Ectodermal cell (in vitro differentiated cells): Measurements from ENCODE around the gene VEGFB.

ENCODE experiments used
- H3K27ac ChIP-seq: 2 replicates; pipeline ENCODE4 v1.7.0; 2013; ENCODE audit warnings: mild to moderate bottlenecking, low read depth, low read length; ENCODE audit not compliant: insufficient read depth, poor library complexity, severe bottlenecking
- H3K27me3 ChIP-seq: 2 replicates; pipeline ENCODE4 v1.7.0; 2013; ENCODE audit warnings: mild to moderate bottlenecking, low read length; ENCODE audit not compliant: insufficient read depth, control insufficient read depth, poor library complexity, severe bottlenecking
- H3K36me3 ChIP-seq: one replicate; pipeline ENCODE4 v1.7.0; 2013; ENCODE audit warnings: low read length; ENCODE audit not compliant: control insufficient read depth, insufficient read depth
- H3K4me1 ChIP-seq: one replicate; pipeline ENCODE4 v1.7.0; 2013; ENCODE audit warnings: low read length; ENCODE audit not compliant: control insufficient read depth, insufficient read depth
- H3K4me3 ChIP-seq: 2 replicates; pipeline ENCODE4 v1.7.0; 2013; ENCODE audit warnings: low read depth, low read length, control low read depth; ENCODE audit not compliant: insufficient read depth
- H3K9me3 ChIP-seq: 2 replicates; pipeline ENCODE4 v1.7.0; 2013; ENCODE audit warnings: mild to moderate bottlenecking, low read length, moderate library complexity; ENCODE audit not compliant: control insufficient read depth
- WGBS, 2 experiments: methylation state at CpG; one replicate each; pipeline ENCODE4 v1.1.7; 2013; ENCODE audit warnings: missing lambda C conversion rate in 2 of 2; 5-methylcytosine and 5-hydroxymethylcytosine counted together

Gene VEGFB

GRCh38 chr11:64262271-64263002 lies 28.1 kb downstream of the VEGFB start:
- Histone ChIP-seq H3K4me1 (peaks cover 10% of the 10 kb centered on the region), H3K36me3 (peaks cover 25% of the 10 kb centered on the region), H3K27me3 (no peaks in the 10 kb centered on the region), H3K9me3 (no peaks in the 10 kb centered on the region), H3K4me3 (no peak overlapping the region), H3K27ac (no peak overlapping the region)
- WGBS, 2 experiments: 96 to 97% methylated on average over 42 of the region's 42 CpGs

- 79 to 80% methylated on average over 29 of the region's 29 CpGs for WGBS, 2 experiments
- Histone ChIP-seq H3K27ac (no peak overlapping the region), H3K4me3 (no peak overlapping the region), H3K9me3 (no peaks in the 10 kb centered on the region), H3K27me3 (no peaks in the 10 kb centered on the region), H3K36me3 (peaks cover 24% of the 10 kb centered on the region), H3K4me1 (peaks cover 10% of the 10 kb centered on the region)
These were observed 28.9 kb downstream of the VEGFB start for GRCh38 chr11:64263021-64263946.

- Histone ChIP-seq H3K27me3 (no peaks in the 10 kb centered on the region), H3K9me3 (no peaks in the 10 kb centered on the region), H3K36me3 (peaks cover 18% of the 10 kb centered on the region), H3K27ac (peak overlapping the region; percentile 8), H3K4me3 (no peak overlapping the region), H3K4me1 (peaks cover 14% of the 10 kb centered on the region)
- 92 to 95% methylated on average over 8 of the region's 8 CpGs for WGBS, 2 experiments
These were observed 29.5 kb downstream of the VEGFB start for GRCh38 chr11:64263947-64264317.

- no peaks in the 10 kb centered on the region for H3K9me3 ChIP-seq
- no peaks in the 10 kb centered on the region for H3K27me3 ChIP-seq
- peaks cover 13% of the 10 kb centered on the region for H3K36me3 ChIP-seq
- no peak overlapping the region for H3K27ac ChIP-seq
- no peak overlapping the region for H3K4me3 ChIP-seq
- WGBS, 2 experiments: 95 to 96% methylated on average over 10 of the region's 10 CpGs
- H3K4me1 ChIP-seq: peaks cover 14% of the 10 kb centered on the region
These were observed 30.0 kb downstream of the VEGFB start for GRCh38 chr11:64264371-64264852.

- H3K27me3 ChIP-seq: no peaks in the 10 kb centered on the region
- peaks cover 12% of the 10 kb centered on the region for H3K36me3 ChIP-seq
- H3K4me3 ChIP-seq: no peak overlapping the region
- WGBS, 2 experiments: 93 to 94% methylated on average over 35 of the region's 35 CpGs
- H3K27ac ChIP-seq: no peak overlapping the region
- H3K4me1 ChIP-seq: peaks cover 14% of the 10 kb centered on the region
- no peaks in the 10 kb centered on the region for H3K9me3 ChIP-seq
These were observed 31.1 kb downstream of the VEGFB start for GRCh38 chr11:64265176-64266160.

- Histone ChIP-seq H3K4me1 (peaks cover 14% of the 10 kb centered on the region), H3K36me3 (peaks cover 12% of the 10 kb centered on the region), H3K27ac (no peak overlapping the region), H3K4me3 (no peak overlapping the region), H3K9me3 (no peaks in the 10 kb centered on the region), H3K27me3 (no peaks in the 10 kb centered on the region)
- 94% methylated on average over 15 of the region's 15 CpGs for WGBS, 2 experiments
These were observed 32.0 kb downstream of the VEGFB start for GRCh38 chr11:64266339-64266738.

- 93% methylated on average over 27 of the region's 27 CpGs for WGBS, 2 experiments
- H3K4me1 ChIP-seq: peaks cover 14% of the 10 kb centered on the region
- H3K27ac ChIP-seq: no peak overlapping the region
- no peaks in the 10 kb centered on the region for H3K9me3 ChIP-seq
- no peak overlapping the region for H3K4me3 ChIP-seq
- H3K27me3 ChIP-seq: no peaks in the 10 kb centered on the region
- peaks cover 8% of the 10 kb centered on the region for H3K36me3 ChIP-seq
These were observed 33.0 kb downstream of the VEGFB start for GRCh38 chr11:64267207-64267945.

- Histone ChIP-seq H3K27ac (no peak overlapping the region), H3K9me3 (no peaks in the 10 kb centered on the region), H3K27me3 (no peaks in the 10 kb centered on the region), H3K4me3 (peak overlapping the region; percentile 95), H3K4me1 (peaks cover 11% of the 10 kb centered on the region), H3K36me3 (peaks cover 3% of the 10 kb centered on the region)
- WGBS, 2 experiments: 92% methylated on average over 23 of the region's 23 CpGs
These were observed 33.9 kb downstream of the VEGFB start for GRCh38 chr11:64268025-64268892.
